ENCODE data around the gene ANO2. TPM values are rescaled to one million over a fixed set of nuclear protein-coding genes. Genes with fewer than 3 reads are reported as not detected.

Gene ANO2
- total RNA-seq, 1 donor from 2014 or later: 2.6 TPM

DNA sequence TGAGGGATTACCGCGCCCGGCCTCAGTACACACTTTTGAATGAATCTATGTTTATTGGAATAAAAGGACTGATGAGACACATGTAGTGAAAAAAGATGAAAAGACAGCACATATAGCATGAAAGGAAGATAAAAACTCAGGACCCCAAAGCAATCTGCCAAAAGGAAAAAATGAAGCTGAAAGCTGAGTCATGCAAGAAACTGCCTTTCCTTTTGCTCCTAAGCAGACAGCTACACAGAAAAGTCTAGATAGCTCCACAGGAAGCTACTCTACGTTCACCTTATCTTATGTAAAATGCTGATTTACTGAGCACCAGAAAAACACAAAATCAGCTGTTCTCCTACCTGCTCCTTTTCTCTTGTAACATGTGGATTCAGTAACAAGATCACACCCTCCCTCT is 384.8 kb downstream of the ANO2 start:
- Mint-ChIP-seq H3K4me1 (ENCODE audit: unreplicated experiment) (peaks cover 5% of the 10 kb centered on the region), H3K27me3 (peaks cover 24% of the 10 kb centered on the region), H3K4me3 (no peak overlapping the region), H3K36me3 (peaks cover 8% of the 10 kb centered on the region), H3K27ac (no peak overlapping the region), H3K9me3 (peaks cover 5% of the 10 kb centered on the region)
- no peak for DNase-seq (ENCODE audit: extremely low spot score, unreplicated experiment)
- TF ChIP-seq, protein P1, sequence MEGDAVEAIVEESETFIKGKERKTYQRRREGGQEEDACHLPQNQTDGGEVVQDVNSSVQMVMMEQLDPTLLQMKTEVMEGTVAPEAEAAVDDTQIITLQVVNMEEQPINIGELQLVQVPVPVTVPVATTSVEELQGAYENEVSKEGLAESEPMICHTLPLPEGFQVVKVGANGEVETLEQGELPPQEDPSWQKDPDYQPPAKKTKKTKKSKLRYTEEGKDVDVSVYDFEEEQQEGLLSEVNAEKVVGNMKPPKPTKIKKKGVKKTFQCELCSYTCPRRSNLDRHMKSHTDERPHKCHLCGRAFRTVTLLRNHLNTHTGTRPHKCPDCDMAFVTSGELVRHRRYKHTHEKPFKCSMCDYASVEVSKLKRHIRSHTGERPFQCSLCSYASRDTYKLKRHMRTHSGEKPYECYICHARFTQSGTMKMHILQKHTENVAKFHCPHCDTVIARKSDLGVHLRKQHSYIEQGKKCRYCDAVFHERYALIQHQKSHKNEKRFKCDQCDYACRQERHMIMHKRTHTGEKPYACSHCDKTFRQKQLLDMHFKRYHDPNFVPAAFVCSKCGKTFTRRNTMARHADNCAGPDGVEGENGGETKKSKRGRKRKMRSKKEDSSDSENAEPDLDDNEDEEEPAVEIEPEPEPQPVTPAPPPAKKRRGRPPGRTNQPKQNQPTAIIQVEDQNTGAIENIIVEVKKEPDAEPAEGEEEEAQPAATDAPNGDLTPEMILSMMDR (conservative IDR thresholded peaks at IDR 0.05): no peak

DNA sequence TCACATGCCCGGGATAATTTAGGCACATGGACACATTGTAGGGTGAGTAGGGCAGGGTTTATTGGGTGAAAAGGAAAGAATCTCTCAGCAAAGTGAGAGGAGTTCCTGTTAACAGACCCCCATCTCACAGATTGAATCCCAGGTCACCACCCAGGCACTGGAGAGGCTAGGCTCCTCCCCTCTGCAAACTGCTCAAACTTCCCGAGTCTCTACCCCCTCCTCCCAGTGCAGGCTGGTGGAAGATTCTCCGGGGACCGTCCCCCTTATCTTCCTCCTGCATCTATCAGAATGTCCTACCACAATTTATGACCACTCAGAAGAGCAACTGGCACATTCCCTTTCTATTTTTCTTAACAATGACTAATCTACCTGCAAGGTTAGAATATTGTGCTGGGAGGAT is 387.2 kb downstream of the ANO2 start:
- TF ChIP-seq, protein P1 (conservative IDR thresholded peaks at IDR 0.05): no peak
- peaks cover 5% of the 10 kb centered on the region for H3K9me3 Mint-ChIP-seq
- H3K36me3 Mint-ChIP-seq: peaks cover 8% of the 10 kb centered on the region
- peaks cover 20% of the 10 kb centered on the region for H3K27me3 Mint-ChIP-seq
- H3K27ac Mint-ChIP-seq: no peak overlapping the region
- peaks cover 5% of the 10 kb centered on the region for H3K4me1 Mint-ChIP-seq (ENCODE audit: unreplicated experiment)
- no peak overlapping the region for H3K4me3 Mint-ChIP-seq
- DNase-seq (ENCODE audit: extremely low spot score, unreplicated experiment): no peak

- no peak for DNase-seq (ENCODE audit: extremely low spot score, unreplicated experiment)
- Mint-ChIP-seq H3K4me1 (ENCODE audit: unreplicated experiment) (peaks cover 5% of the 10 kb centered on the region), H3K4me3 (no peak overlapping the region), H3K9me3 (peaks cover 9% of the 10 kb centered on the region), H3K27ac (no peak overlapping the region), H3K36me3 (peaks cover 8% of the 10 kb centered on the region), H3K27me3 (peaks cover 18% of the 10 kb centered on the region)
- TF ChIP-seq, protein P1 (conservative IDR thresholded peaks at IDR 0.05): no peak
Observed at GRCh38 chr12:5556946-5557673, 387.9 kb downstream of the ANO2 start.

GRCh38 chr12:5556033-5556614 is 388.9 kb downstream of the ANO2 start:
- H3K9me3 Mint-ChIP-seq: peaks cover 12% of the 10 kb centered on the region
- H3K27ac Mint-ChIP-seq: no peak overlapping the region
- TF ChIP-seq, protein P1 (conservative IDR thresholded peaks at IDR 0.05): peak; percentile 61
- no peak for DNase-seq (ENCODE audit: extremely low spot score, unreplicated experiment)
- peaks cover 5% of the 10 kb centered on the region for H3K4me1 Mint-ChIP-seq (ENCODE audit: unreplicated experiment)
- peaks cover 22% of the 10 kb centered on the region for H3K27me3 Mint-ChIP-seq
- H3K36me3 Mint-ChIP-seq: peaks cover 8% of the 10 kb centered on the region
- H3K4me3 Mint-ChIP-seq: no peak overlapping the region

GRCh38 chr12:5554711-5555110 is 390.3 kb downstream of the ANO2 start:
- Mint-ChIP-seq H3K36me3 (peaks cover 8% of the 10 kb centered on the region), H3K4me1 (ENCODE audit: unreplicated experiment) (peaks cover 5% of the 10 kb centered on the region), H3K27ac (no peak overlapping the region), H3K9me3 (peaks cover 12% of the 10 kb centered on the region), H3K4me3 (no peak overlapping the region), H3K27me3 (peaks cover 33% of the 10 kb centered on the region)
- no peak for DNase-seq (ENCODE audit: extremely low spot score, unreplicated experiment)
- TF ChIP-seq, protein P1 (conservative IDR thresholded peaks at IDR 0.05): no peak

Data from type B pancreatic cell (in vitro differentiated cells).